GM21529 (cell line): ENCODE measurements around the gene HSF5.

Source experiments
- ATAC-seq: cut with Tn5 transposase; IDR thresholded peaks from one replicate; pipeline ENCODE4 v1.9.1; 2021; ENCODE audit not compliant: unreplicated experiment

The HSF5 gene

DNA sequence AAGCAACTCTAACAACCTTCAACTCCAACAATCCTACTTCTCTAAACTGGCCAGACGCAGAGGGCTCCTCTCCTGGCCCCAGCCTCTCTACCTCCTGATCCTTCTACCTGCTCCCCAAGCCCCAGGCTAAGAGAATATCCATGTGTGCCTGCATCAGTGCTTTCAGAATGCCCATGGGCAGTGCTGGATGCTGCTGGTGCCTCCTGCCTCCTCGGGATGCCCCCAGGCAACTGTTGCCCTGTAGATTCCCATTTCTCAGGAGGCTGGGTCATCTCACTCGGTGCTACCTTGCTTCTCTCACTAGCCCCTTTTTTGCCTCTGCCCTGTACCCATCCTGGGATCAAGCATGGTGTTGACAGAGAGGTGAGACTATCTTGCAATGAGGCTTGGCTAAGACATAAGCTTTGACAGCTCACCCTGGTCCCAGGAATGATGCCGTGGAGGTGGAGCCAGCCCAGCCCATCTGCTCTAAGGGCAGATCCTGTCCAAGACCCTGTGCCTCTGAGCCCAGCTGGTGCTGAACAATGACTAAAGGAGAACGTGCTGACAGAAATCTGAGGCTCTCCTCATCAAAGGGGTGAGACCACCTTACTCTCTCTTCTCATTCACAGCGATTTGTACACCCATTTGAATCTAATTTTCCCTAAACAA lies 116.8 kb downstream of the HSF5 start:
- no peak for ATAC-seq

DNA sequence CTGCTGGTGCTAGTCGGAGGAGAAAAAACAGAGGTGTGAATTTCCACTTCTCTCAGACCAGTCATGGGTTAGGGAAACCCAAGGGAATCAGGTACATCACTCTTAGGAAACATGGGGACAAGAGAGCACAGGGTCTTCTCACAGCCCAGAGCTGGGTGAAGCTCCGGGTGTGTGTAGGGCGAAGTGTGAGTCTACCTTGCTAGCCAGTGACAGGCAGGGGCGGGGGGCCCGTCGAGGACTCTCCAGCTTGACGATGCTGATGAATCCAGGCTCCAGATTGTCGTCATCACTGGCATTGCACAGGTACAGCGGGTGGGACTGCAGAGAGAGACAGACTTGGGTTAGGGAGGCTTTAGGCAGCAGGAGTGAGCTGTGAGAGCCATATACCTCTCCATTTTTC lies 117.5 kb downstream of the HSF5 start:
- no peak for ATAC-seq

DNA sequence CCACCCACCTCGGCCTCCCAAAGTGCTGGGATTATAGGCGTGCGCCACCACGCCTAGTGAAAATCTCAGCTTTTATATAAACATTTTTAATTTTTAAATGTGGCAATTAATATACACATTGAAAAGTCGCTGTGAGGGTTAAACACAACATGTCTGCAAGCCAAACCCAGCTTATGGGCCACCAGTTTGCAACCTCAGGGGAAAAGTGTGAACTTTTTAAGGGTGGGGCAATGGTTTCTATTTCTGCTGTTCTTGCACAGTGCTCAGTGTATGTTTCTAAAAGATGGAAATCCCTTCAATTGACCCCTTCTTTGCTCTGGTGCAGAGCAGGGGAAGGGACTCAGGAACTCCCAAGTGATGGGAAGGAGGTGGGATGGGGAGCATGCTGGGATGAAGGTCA lies 117.9 kb downstream of the HSF5 start:
- ATAC-seq, result no peak
